ENCODE results near the gene RTN4IP1.

The RTN4IP1 gene

DNA sequence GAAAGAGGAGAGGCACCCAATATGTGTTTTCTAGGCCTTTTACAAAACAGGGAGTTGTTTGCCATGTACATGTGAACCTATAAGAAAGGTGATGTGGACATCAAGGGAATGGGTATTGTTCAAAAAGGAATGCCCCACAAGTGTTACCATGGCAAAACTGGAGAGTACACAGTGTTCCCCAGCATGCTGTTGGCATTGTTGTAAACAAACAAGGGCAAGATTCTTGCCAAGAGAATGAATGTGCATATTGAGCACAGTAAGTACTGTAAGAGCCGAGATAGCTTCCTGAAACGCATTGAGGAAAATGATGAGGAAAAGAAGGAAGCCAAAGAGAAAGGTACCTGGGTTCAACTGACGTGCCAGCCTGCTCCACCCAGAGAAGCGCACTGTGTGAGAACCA lies 13.2 kb upstream of the RTN4IP1 start:
- no peak for TF ChIP-seq CTCF (IDR thresholded peaks at IDR 0.05; ENCODE audit: extremely low read depth, missing control alignments)
- no peak for DNase-seq (ENCODE audit: low spot score)

DNA sequence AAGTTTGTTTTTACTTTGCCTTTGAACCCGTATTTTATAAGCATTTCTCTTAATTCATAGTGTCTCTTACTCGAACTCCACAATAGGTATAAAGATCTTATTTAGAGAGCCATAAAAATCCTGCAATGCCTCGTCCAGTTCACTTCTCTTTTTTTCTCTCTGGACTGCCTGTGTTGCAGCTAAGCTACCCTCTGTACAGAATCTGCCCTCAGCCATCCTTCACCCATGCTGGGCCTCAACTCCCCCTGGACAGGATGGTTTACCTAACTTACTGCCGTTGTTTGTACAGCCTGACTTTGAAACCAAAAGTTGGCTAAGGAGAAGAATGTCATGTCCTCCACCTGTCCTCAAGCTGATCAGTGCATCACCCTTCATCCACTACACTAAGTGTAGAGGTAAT lies 10.5 kb upstream of the RTN4IP1 start:
- DNase-seq (ENCODE audit: low spot score) = no peak
- TF ChIP-seq CTCF (IDR thresholded peaks at IDR 0.05; ENCODE audit: extremely low read depth, missing control alignments) = no peak

GRCh38 chr6:106637717-106638341 lies 8.5 kb upstream of the RTN4IP1 start:
- no peak for TF ChIP-seq CTCF (IDR thresholded peaks at IDR 0.05; ENCODE audit: extremely low read depth, missing control alignments)

DNA sequence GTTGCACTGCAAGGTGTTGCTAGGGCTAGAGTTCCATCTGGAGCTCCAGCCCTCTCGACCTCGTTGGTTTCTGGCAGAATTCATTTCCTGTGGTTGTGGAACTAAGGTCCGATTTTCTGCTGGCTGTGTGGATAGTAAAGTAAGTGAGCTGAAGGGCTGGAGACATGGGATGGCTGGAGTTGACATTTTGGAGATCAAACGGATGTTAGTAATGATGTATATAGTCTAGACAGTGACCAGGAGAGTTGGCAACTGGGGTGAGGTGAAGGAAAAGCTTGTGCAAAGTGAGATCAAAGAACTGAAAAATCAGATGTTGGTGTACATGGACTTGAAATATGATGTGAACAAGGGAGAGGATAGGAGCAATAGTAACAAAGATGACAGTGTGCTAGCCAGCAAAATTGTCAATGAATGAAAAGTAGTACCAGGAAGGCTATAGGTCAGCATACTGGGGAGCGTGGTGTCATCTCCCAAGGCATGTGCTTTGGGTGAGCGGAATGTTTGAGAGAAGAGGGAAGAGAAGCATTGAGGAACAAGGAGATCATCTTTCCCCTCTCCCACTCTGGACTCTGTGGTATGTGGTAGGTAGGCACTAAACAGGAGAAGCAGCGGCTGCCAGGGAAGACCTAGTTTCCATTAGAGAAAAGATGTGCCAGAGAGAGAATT lies 7.9 kb upstream of the RTN4IP1 start:
- TF ChIP-seq CTCF (IDR thresholded peaks at IDR 0.05; ENCODE audit: extremely low read depth, missing control alignments) = no peak

More at GRCh38 chr6:106637717-106638341, 8.5 kb upstream of the RTN4IP1 start:
- peak; percentile 55 for DNase-seq (ENCODE audit: low spot score)

GRCh38 chr6:106634565-106634964 lies 5.3 kb upstream of the RTN4IP1 start:
- TF ChIP-seq CTCF (IDR thresholded peaks at IDR 0.05; ENCODE audit: extremely low read depth, missing control alignments) = no peak
- no peak for DNase-seq (ENCODE audit: low spot score)

More for the DNA sequence above, 7.9 kb upstream of the RTN4IP1 start:
- DNase-seq (ENCODE audit: low spot score) = no peak

DNA sequence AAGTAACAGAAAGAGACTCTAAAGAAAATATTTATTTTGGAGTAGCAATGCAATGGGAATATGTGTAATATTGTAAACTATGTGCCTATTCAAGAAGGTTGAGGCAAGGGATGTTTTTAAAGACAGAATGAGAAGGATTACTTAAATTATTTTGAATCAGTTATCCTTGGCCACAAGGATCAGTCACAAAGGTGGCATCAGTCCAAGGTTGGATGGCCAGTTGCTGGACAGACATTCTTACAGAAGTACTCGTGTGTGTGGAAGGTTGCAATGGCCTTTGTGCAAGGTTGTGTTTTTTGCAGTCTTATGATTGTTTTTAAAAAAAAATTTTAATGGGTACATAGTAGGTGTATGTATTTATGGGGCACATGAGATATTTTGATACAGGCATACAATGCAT lies 2.0 kb upstream of the RTN4IP1 start:
- no peak for DNase-seq (ENCODE audit: low spot score)
- no peak for TF ChIP-seq CTCF (IDR thresholded peaks at IDR 0.05; ENCODE audit: extremely low read depth, missing control alignments)

- TF ChIP-seq CTCF (IDR thresholded peaks at IDR 0.05; ENCODE audit: extremely low read depth, missing control alignments) = no peak
- no peak for DNase-seq (ENCODE audit: low spot score)
Observed at GRCh38 chr6:106630366-106630765, 1.1 kb upstream of the RTN4IP1 start.

Measured in GM20000 (cell line).